ENCODE data around the gene CLNK.

- TF ChIP-seq CTCF (conservative IDR thresholded peaks at IDR 0.05; ENCODE audit: low read length) (no peak), EZH2phosphoT487 (IDR thresholded peaks at IDR 0.05; ENCODE audit: borderline replicate concordance, low read depth, low read length) (no peak)
Observed at GRCh38 chr4:10682397-10682796, 2.2 kb downstream of the CLNK start.

Measured in OCI-LY7 (cell line).